LNCaP clone FGC (cell line): ENCODE data around the gene C1QC.

Experiments
- DNase-seq: peaks from one replicate; pipeline ENCODE4 v3.0.0-alpha.2; 2011; ENCODE audit warnings: low read depth
- H3K4me3 ChIP-seq: 2 replicates; pipeline ENCODE4 v1.5.1; 2011; ENCODE audit warnings: mild to moderate bottlenecking, low read depth, low read length, control low read depth
- CTCF ChIP-seq: IDR thresholded peaks from 2 replicates; pipeline ENCODE4 v1.5.1; 2012; ENCODE audit warnings: mild to moderate bottlenecking; ENCODE audit not compliant: control insufficient read depth, insufficient read depth; ENCODE audit errors: extremely low read depth

Gene C1QC

GRCh38 chr1:22643928-22644327 lies 495 bp downstream of the C1QC start:
- DNase-seq: no peak
- TF ChIP-seq CTCF: no peak
- no peak overlapping the region for H3K4me3 ChIP-seq

GRCh38 chr1:22645931-22646330 lies 2.5 kb downstream of the C1QC start:
- no peak overlapping the region for H3K4me3 ChIP-seq
- DNase-seq: no peak
- TF ChIP-seq CTCF: no peak

- no peak for TF ChIP-seq CTCF
- no peak for DNase-seq
- no peak overlapping the region for H3K4me3 ChIP-seq
Observed at GRCh38 chr1:22646384-22646783, 3.0 kb downstream of the C1QC start.

GRCh38 chr1:22650089-22650693 lies 6.8 kb downstream of the C1QC start:
- H3K4me3 ChIP-seq: no peak overlapping the region
- no peak for DNase-seq
- TF ChIP-seq CTCF: no peak

GRCh38 chr1:22651941-22652856 lies 8.8 kb downstream of the C1QC start:
- DNase-seq: no peak
- no peak overlapping the region for H3K4me3 ChIP-seq
- TF ChIP-seq CTCF: no peak

- H3K4me3 ChIP-seq: no peak within 1 kb of the TSS
- DNase-seq: no peak
- TF ChIP-seq CTCF: no peak
Observed at GRCh38 chr1:22652881-22653316, 9.5 kb downstream of the C1QC start, which contains the start of gene C1QB. TSS of gene C1QB (plus strand) at chr1:22653236. CDS start at chr1:22659463, 6,227 bp downstream.
